GM12878 (cell line): Measurements from ENCODE around the gene CLIC5. TPM values are rescaled to one million over a fixed set of nuclear protein-coding genes. Genes with fewer than 3 reads are reported as not detected.

Source experiments
- ATAC-seq: fragments of 200-7000 bp; cut with Tn5 transposase; 3 replicates; pipeline ENCODE4 v1.9.1; 2020; ENCODE audit warnings: mild to moderate bottlenecking, moderate library complexity
- BruUV-seq: library from RNA; stranded (reverse); fragments of 400-500 nt; replicated peaks from 2 replicates; lab custom pipeline; 2021; lab: Mats Ljungman, UMichigan
- CTCF ChIA-PET: fragments of 300-600 bp; sonication (Branson Sonifier 250); formaldehyde crosslinking; extraction: SDS; loops from one replicate; lab custom pipeline; 2021; ENCODE audit warnings: inconsistent platforms; lab: Yijun Ruan, JAX
- POLR2A ChIA-PET: fragments of 350-600 bp; formaldehyde crosslinking; extraction: SDS; loops from one replicate; lab custom pipeline; 2021; ENCODE audit warnings: inconsistent platforms; lab: Charles Lee
- RAD21 ChIA-PET: fragments of 300-600 bp; sonication (Branson Sonifier 250); formaldehyde crosslinking; loops from one replicate; lab custom pipeline; 2023; ENCODE audit warnings: antibody characterized with exemption; ENCODE audit not compliant: unreplicated experiment; lab: Charles Lee
- SMC1A ChIA-PET: fragments of 300-600 bp; sonication (Branson Sonifier 250); formaldehyde crosslinking; loops from one replicate; lab custom pipeline; 2023; ENCODE audit not compliant: unreplicated experiment, uncharacterized antibody; lab: Charles Lee
- DNase-seq: peaks from one replicate; pipeline ENCODE4 v3.0.0-alpha.2; 2011; ENCODE audit warnings: low read depth, low spot score
- FAIRE-seq: peaks from 3 replicates; lab custom pipeline; 2011; peaks lifted over from hg19 to GRCh38; lab: Jason Lieb, UNC
- H2AFZ ChIP-seq: 2 replicates; pipeline ENCODE4 v1.6.0; 2011; ENCODE audit warnings: low read depth, low read length, control low read depth; ENCODE audit not compliant: control insufficient read depth
- H3K27ac ChIP-seq: 2 replicates; pipeline ENCODE4 v1.5.1; 2011; ENCODE audit warnings: control low read depth; ENCODE audit not compliant: control insufficient read depth, insufficient read depth
- H3K27me3 ChIP-seq, 2 experiments: replicated peaks in 1 of 2; 2 replicates each; pipeline versions ENCODE4 v1.6.0 to v1.6.1; 2011; ENCODE audit warnings: low read length in 1 of 2; ENCODE audit not compliant: control insufficient read depth in 2 of 2, insufficient read depth in 2 of 2
- H3K36me3 ChIP-seq, 2 experiments: 2 replicates each; pipeline ENCODE4 v1.5.1; 2011; ENCODE audit warnings: low read length in 1 of 2; ENCODE audit not compliant: control insufficient read depth in 2 of 2, insufficient read depth in 2 of 2
- H3K4me1 ChIP-seq: 2 replicates; pipeline ENCODE4 v1.6.1; 2011; ENCODE audit warnings: mild to moderate bottlenecking, low read length, moderate library complexity, mixed read lengths; ENCODE audit not compliant: control insufficient read depth, insufficient read depth
- H3K4me2 ChIP-seq: 2 replicates; pipeline ENCODE4 v1.6.0; 2011; ENCODE audit warnings: control low read depth; ENCODE audit not compliant: control insufficient read depth, insufficient read depth
- H3K4me3 ChIP-seq: fragments of 200-600 bp; sonication (generic); 2 replicates; pipeline ENCODE4 v1.5.1; 2016
- H3K79me2 ChIP-seq: 2 replicates; pipeline ENCODE4 v1.6.0; 2011; ENCODE audit warnings: low read length; ENCODE audit not compliant: control insufficient read depth, insufficient read depth
- H3K9ac ChIP-seq: 2 replicates; pipeline ENCODE4 v1.8.0; 2011; ENCODE audit warnings: low read length, control low read depth, mixed read lengths; ENCODE audit not compliant: control insufficient read depth, insufficient read depth
- H3K9me3 ChIP-seq: replicated peaks from 3 replicates; pipeline ENCODE4 v1.5.1; 2011; ENCODE audit warnings: mild to moderate bottlenecking, low read length; ENCODE audit not compliant: control insufficient read depth, insufficient read depth
- H4K20me1 ChIP-seq: 2 replicates; pipeline ENCODE4 v1.6.0; 2011; ENCODE audit not compliant: control insufficient read depth, insufficient read depth
- CBFB ChIP-seq: IDR thresholded peaks from 2 replicates; pipeline ENCODE4 v1.6.1; 2016; ENCODE audit warnings: antibody characterized with exemption, low read depth
- CBX3 ChIP-seq: fragments of 200-600 bp; sonication (generic); IDR thresholded peaks from 2 replicates; pipeline ENCODE4 v1.6.1; 2016; ENCODE audit warnings: low read depth, borderline replicate concordance
- CHD4 ChIP-seq: fragments of 200-600 bp; sonication (generic); IDR thresholded peaks from 2 replicates; pipeline ENCODE4 v1.6.1; 2016; ENCODE audit warnings: mild to moderate bottlenecking
- FOXK2 ChIP-seq: fragments of 450-650 bp; IDR thresholded peaks from 2 replicates; pipeline ENCODE4 v1.6.1; 2017; ENCODE audit warnings: mild to moderate bottlenecking, moderate library complexity
- GATAD2B ChIP-seq: fragments of 450-650 bp; conservative IDR thresholded peaks from 2 replicates; pipeline ENCODE4 v1.6.1; 2017; ENCODE audit warnings: low read depth, mild to moderate bottlenecking, moderate library complexity
- KAT2A ChIP-seq: conservative IDR thresholded peaks from 2 replicates; pipeline ENCODE4 v1.6.1; 2011; ENCODE audit warnings: low read depth, low read length; ENCODE audit not compliant: control insufficient read depth
- PBX3 ChIP-seq: IDR thresholded peaks from 2 replicates; pipeline ENCODE4 v1.6.1; 2011; ENCODE audit warnings: mild to moderate bottlenecking, low read depth, low read length, moderate library complexity; ENCODE audit not compliant: insufficient replicate concordance
- POLR2AphosphoS2 ChIP-seq: IDR thresholded peaks from 2 replicates; pipeline ENCODE4 v1.6.1; 2011; ENCODE audit warnings: low read depth, mild to moderate bottlenecking, low read length, improper control_type of control experiment, moderate library complexity
- RAD51 ChIP-seq: fragments of 450-650 bp; IDR thresholded peaks from 2 replicates; pipeline ENCODE4 v1.6.1; 2016; ENCODE audit warnings: moderate library complexity, mild to moderate bottlenecking, inconsistent platforms
- RBBP5 ChIP-seq: fragments of 200-600 bp; sonication (generic); conservative IDR thresholded peaks from 2 replicates; pipeline ENCODE4 v1.6.1; 2016
- RELA ChIP-seq: fragments of 450-650 bp; IDR thresholded peaks from 2 replicates; pipeline ENCODE4 v1.8.0; 2014; ENCODE audit warnings: borderline replicate concordance; ENCODE audit not compliant: partially characterized antibody
- SMAD1 ChIP-seq: fragments of 450-650 bp; IDR thresholded peaks from 2 replicates; pipeline ENCODE4 v1.6.1; 2018; ENCODE audit warnings: mild to moderate bottlenecking, low read depth; ENCODE audit not compliant: partially characterized antibody
- SP1 ChIP-seq: IDR thresholded peaks from one replicate; pipeline ENCODE4 v1.6.1; 2011; ENCODE audit warnings: low read depth, low read length
- SUZ12 ChIP-seq: fragments of 200-600 bp; sonication (generic); IDR thresholded peaks from one replicate; pipeline ENCODE4 v1.6.1; 2018; ENCODE audit warnings: antibody characterized with exemption, mild to moderate bottlenecking; ENCODE audit not compliant: unreplicated experiment
- YBX1 ChIP-seq: fragments of 450-650 bp; IDR thresholded peaks from 2 replicates; pipeline ENCODE4 v1.6.1; 2016; ENCODE audit warnings: antibody characterized with exemption
- WGBS: methylation state at CpG from one replicate; pipeline ENCODE4 v1.1.6; 2016; ENCODE audit warnings: low lambda C conversion rate; ENCODE audit not compliant: insufficient replicate concordance, insufficient coverage; ENCODE audit errors: missing lambda C conversion rate; 5-methylcytosine and 5-hydroxymethylcytosine counted together
- in situ Hi-C: fragments of 300-500 bp; cut with MboI; formaldehyde crosslinking; loops from 9 replicates; pipeline ENCODE4 v1.14.3; 2018; ENCODE audit warnings: mixed read lengths
- intact Hi-C: fragments of 100-400 bp; cut with micrococcal nuclease; formaldehyde crosslinking; loops from one replicate; pipeline ENCODE4 v1.14.2; 2022; ENCODE audit not compliant: unreplicated experiment
- polyA plus RNA-seq, 11 experiments: library from polyadenylated mRNA; depleted of rRNA in 4 of 11; unstranded in 6 of 11; stranded (reverse) in 5 of 11; fragments of >200 nt; fragmentation: Nextera tagmentation in 4 of 11; fragmentation: Illumina TruSeq in 1 of 11; extraction: Ambion mirVana in 4 of 11; extraction: Trizol in 1 of 11; gene quantifications; 1 replicate in 1 of 11; 2 replicates in 10 of 11; pipeline versions ENCODE4 v1.2.1 to v1.2.3, GENCODE V29; 2011 to 2016; ENCODE audit warnings: inconsistent platforms in 2 of 11, missing spikeins in 2 of 11, low read depth in 1 of 11
- total RNA-seq, 4 experiments: library from RNA; depleted of rRNA in 3 of 4; stranded (reverse); fragments of >200 nt in 3 of 4; fragmentation: Illumina TruSeq in 1 of 4; extraction: Trizol in 1 of 4; gene quantifications; 2 replicates each; pipeline versions ENCODE4 v1.2.1 to v1.2.3, GENCODE V29; 2013 to 2021

Gene CLIC5
- total and polyA plus RNA-seq, 10 of the 15 experiments (the other 5 are each of a cell fraction or from before 2014, with no cell fraction given) = 0.01 to 0.08 (median 0.02) TPM; not detected in 7

DNA sequence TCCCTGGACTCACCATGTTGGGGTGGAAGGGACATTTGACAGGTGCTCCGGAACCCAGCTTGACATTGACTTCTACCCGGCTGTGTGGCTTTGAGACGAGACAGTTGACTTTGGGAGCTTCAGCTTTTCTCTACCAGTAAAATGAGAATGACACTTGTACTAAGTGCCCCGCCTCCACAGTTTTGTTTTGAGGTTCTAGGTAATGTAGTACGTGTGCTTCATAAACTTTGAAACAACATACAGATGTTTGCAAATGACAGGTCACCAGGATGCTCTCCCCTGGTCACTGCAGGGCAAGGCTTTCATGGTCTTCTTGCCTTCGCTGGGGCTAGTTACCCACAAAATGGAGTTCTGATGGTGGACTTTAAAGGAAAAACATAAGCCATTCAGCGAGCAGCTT lies 31.3 kb downstream of the CLIC5 start:
- Histone ChIP-seq H4K20me1 (no peaks in the 10 kb centered on the region), H3K9me3 (no peaks in the 10 kb centered on the region), H3K9ac (no peak overlapping the region), H3K4me2 (no peak overlapping the region), H3K79me2 (no peaks in the 10 kb centered on the region), H2AFZ (no peak overlapping the region), H3K27ac (no peak overlapping the region), H3K4me1 (no peaks in the 10 kb centered on the region), H3K36me3 (no peaks in the 10 kb centered on the region), H3K27me3 (no peaks in the 10 kb centered on the region; a peak in 1 of 4 replicates), H3K4me3 (no peak overlapping the region)
- no TSS peak for BruUV-seq
- ChIA-PET SMC1A (no interaction called here), POLR2A (no interaction called here), CTCF (no interaction called here), RAD21 (no interaction called here)
- intact Hi-C loops (no loop called here), in situ Hi-C loops (no loop called here)
- ATAC-seq (no peak), DNase-seq (no peak), FAIRE-seq (no peak)
- WGBS = 29% methylated on average over 7 of the region's 7 CpGs
- TF ChIP-seq YBX1 = no peak
- TF ChIP-seq SP1 = no peak
- no peak for TF ChIP-seq CBX3
- TF ChIP-seq KAT2A = no peak
- no peak for TF ChIP-seq CBFB
- TF ChIP-seq GATAD2B = no peak
- no peak for TF ChIP-seq SMAD1
- TF ChIP-seq POLR2AphosphoS2 = no peak
- TF ChIP-seq RBBP5 = no peak
- TF ChIP-seq SUZ12 = no peak
- no peak for TF ChIP-seq FOXK2
- TF ChIP-seq RELA = no peak
- TF ChIP-seq PBX3 = no peak
- no peak for TF ChIP-seq CHD4
- TF ChIP-seq RAD51 = no peak
